Raji (cell line): ENCODE results near the gene MYBPC3.

Experiments used
- POLR2A ChIP-seq: IDR thresholded peaks from 2 replicates; pipeline ENCODE4 v1.6.1; 2011; ENCODE audit warnings: low read depth, low read length, control low read depth; ENCODE audit not compliant: insufficient read depth

MYBPC3 gene

GRCh38 chr11:47340980-47341775, 11.3 kb downstream of the MYBPC3 start:
- no peak for TF ChIP-seq POLR2A

GRCh38 chr11:47340010-47340409, 12.5 kb downstream of the MYBPC3 start:
- no peak for TF ChIP-seq POLR2A

GRCh38 chr11:47338396-47339241, 13.9 kb downstream of the MYBPC3 start:
- TF ChIP-seq POLR2A, result no peak

GRCh38 chr11:47337229-47337924, 15.1 kb downstream of the MYBPC3 start:
- TF ChIP-seq POLR2A, result no peak

GRCh38 chr11:47336595-47336994, 15.9 kb downstream of the MYBPC3 start:
- no peak for TF ChIP-seq POLR2A

- no peak for TF ChIP-seq POLR2A
Observed at GRCh38 chr11:47335733-47336132, 16.8 kb downstream of the MYBPC3 start.

GRCh38 chr11:47333886-47334443, 18.5 kb downstream of the MYBPC3 start:
- no peak for TF ChIP-seq POLR2A

GRCh38 chr11:47333526-47333845, 19.0 kb downstream of the MYBPC3 start:
- no peak for TF ChIP-seq POLR2A

GRCh38 chr11:47332791-47333525, 19.5 kb downstream of the MYBPC3 start:
- no peak for TF ChIP-seq POLR2A

- TF ChIP-seq POLR2A, result no peak
Observed at GRCh38 chr11:47332303-47332711, 20.2 kb downstream of the MYBPC3 start.

- TF ChIP-seq POLR2A, result no peak
Observed at GRCh38 chr11:47331454-47332302, 20.8 kb downstream of the MYBPC3 start.

- no peak for TF ChIP-seq POLR2A
Observed at GRCh38 chr11:47329987-47330931, 22.2 kb downstream of the MYBPC3 start.
